NCI-H2107 treated with DMSO at 0.1 percent for 48 hours (cell line): Measurements from ENCODE around the gene OAT.
A peak's percentile ranks its signal among the peaks of the same experiment; 100 is the strongest.

Experiments used
- DNase-seq: peaks from one replicate; lab custom pipeline; 2025; ENCODE audit not compliant: unreplicated experiment; lab: John Stamatoyannopoulos, UW

Gene OAT

DNA sequence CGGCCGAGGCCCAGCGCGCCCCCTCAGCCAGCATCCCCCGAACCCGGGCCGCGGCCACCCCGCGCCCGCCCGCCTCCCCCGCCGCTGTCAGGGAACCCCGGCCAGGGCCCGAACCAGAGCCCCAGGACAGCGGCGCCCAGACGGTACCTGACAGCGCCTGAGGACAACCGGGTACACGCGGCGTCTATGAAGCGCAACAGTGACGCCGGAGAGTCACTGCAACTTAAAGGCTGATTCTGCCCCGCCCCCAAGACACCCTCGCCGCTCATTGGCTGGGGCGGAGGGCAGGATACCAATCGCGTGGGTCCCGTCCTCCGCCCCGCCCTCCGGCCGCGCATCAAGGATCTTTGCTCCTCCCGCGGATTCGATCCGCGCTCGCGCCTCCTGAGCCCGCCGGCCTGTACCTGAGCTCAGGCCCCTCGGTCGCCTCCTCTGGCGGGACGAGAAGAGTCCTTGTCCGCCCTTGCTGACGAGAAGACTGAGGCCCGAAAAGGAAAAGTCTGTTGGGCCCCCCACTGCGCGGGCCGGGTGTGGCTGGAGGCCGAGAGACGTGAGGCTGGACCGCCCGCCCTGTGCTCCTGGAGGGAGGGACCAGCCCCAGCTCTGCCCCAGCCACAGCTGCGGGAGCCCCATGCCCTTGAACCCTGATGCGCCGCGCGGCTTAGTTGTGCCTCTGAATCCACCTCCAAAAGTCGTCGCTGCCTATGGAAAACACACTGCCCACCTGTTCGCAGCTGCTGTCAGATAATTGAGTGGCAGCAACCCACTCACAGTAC lies at the start of gene OAT:
Gene OAT, minus strand, starts transcription at position 198 of the 776 bp plus-strand sequence. CDS start 6,752 bp downstream, outside the sequence.
- peak; percentile 63 for DNase-seq

- DNase-seq, result no peak
These were observed 48.4 kb upstream of the OAT start for GRCh38 chr10:124467165-124467564.

GRCh38 chr10:124465777-124466488 lies 47.2 kb upstream of the OAT start:
- DNase-seq, result no peak

- DNase-seq, result no peak
These were observed 46.5 kb upstream of the OAT start for GRCh38 chr10:124465003-124465776.

GRCh38 chr10:124464028-124464965 lies 45.6 kb upstream of the OAT start:
- DNase-seq, result no peak

DNA sequence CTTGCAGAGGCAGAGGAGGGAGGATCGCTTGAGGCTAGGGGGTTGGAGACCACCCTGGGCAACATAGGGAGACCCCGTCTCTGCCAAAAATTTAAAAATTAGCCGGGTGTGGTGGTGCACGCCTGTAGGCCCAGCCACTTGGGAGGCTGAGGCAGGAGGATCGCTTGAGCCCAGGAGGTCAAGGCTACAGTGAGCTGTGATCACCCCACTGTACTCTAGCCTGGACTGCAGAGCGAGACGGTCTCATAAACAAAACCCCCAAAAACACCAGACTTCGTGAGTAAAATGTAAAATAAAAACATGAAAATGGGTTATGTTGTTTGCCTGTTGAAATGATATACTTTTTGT lies 43.6 kb upstream of the OAT start:
- no peak for DNase-seq

DNA sequence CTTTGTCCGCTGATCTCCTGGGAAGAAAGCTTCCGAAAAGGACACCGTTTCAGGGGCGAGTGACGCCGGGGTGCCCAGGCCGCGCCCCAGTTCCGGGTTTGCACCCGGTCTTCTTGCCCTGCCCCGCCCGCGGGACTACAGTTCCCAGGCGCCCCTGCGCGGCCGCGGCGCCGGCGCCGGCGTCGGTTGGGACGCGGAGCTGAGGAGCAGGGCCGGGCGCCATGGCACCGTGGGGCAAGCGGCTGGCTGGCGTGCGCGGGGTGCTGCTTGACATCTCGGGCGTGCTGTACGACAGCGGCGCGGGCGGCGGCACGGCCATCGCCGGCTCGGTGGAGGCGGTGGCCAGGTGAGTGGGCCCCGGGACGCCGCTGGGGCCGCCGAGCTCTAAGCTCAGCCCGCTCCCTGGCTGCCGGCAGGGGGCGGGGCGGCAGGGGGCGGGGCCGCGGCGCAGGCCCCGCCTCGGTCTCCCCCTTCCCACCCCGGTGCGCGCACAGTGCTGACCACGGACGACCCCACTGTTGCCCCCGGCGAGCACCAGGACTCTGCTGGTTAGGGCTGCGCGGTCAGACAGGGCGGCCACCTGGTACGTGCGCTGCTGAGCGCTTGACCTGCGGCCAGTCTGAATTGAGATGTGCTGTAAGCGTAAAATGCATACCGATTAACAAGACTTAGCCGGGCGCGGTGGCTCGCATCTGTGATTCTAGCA lies 43.1 kb upstream of the OAT start, which contains the start of gene LHPP:
Gene LHPP, plus strand, starts transcription at position 182 of the 706 bp plus-strand sequence. Its CDS starts 40 bp downstream, at position 222.
- peak; percentile 18 for DNase-seq

- DNase-seq, result no peak
These were observed 41.4 kb upstream of the OAT start for GRCh38 chr10:124460144-124460543.

DNA sequence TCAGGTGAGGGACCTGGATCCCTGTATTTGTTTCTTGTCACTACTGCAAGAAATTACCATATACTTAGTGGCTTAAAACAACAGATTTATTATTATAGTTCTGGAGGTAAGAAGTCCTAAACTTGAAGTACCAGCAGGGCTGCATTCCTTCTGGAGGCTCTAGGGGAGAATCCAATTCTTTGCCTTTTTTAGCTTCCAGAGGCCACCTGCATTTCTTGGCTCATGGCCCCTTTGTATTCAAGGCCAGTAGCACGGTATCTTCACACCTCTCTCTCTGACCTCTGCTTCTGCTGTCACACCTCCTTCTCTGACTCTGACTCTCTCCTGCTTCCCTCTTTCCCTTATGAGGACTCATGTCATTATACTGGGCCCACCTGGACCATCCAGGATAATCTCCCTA lies 40.7 kb upstream of the OAT start:
- no peak for DNase-seq

DNA sequence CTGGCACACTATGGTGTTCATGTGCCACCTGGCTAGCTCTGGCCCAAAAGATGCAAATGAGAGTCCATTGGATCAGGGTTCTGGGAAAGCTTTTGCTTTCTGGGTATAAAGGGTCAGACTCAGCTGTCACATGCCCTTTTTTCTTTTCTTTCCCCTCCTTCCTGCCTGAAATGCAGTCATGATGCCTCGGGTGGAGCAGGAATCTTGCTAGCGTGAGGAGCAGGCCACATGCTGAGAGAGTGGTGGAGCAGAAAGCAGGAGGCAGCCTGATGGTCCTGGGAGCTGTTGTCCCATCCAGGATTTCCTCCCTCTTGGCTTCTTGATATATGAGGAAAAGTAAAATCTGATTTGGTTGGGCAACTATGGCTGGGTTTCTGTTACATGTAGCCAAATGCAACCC lies 40.2 kb upstream of the OAT start:
- DNase-seq, result no peak

- DNase-seq, result no peak
These were observed 39.8 kb upstream of the OAT start for GRCh38 chr10:124458473-124458872.

DNA sequence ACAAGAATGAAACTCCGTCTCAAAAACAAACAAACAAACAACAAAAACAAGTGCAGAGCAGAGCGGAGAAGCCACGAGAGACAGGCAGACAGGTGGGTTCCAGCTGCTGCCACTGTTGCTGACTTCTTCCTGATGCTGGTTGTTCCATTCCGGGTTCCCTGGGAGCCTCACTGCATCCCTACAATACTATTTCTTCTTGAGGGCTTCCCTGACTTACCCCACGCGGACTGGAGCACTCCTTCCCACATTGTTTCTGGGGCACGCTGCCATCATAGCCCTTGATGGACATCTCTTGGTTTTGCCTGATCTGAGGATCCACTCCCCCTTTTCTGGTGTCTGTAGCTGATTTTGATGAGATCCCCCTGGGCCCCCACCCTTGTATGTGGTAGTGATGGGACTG lies 36.7 kb upstream of the OAT start:
- DNase-seq, result no peak

GRCh38 chr10:124453960-124454610 lies 35.4 kb upstream of the OAT start:
- no peak for DNase-seq

GRCh38 chr10:124451276-124451675 lies 32.6 kb upstream of the OAT start:
- no peak for DNase-seq

DNA sequence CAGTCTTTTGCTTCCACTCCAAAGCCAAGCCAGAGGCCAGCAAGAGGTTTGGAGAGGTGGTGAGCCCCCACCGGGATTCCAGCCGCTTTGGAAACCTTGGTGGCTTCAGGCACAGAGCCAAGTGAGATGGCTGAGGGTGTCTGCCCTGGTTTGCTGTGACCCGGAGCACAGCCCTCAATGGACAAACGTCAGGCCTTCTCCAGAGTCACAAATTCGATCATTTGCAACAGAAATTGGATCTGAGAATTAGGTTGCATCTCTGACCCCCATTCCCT lies 32.0 kb upstream of the OAT start:
- no peak for DNase-seq

GRCh38 chr10:124450012-124450782 lies 31.5 kb upstream of the OAT start, which contains the start of gene NKX1-2:
Gene NKX1-2, minus strand, starts transcription at chr10:124450035. Its CDS starts 92 bp downstream, at chr10:124449943.
- DNase-seq, result no peak

GRCh38 chr10:124449170-124450011 lies 30.7 kb upstream of the OAT start:
- DNase-seq, result no peak

- no peak for DNase-seq
These were observed 30.0 kb upstream of the OAT start for GRCh38 chr10:124448696-124449169.
